H9 (cell line): Measurements from ENCODE around the gene KRTAP19-2. TPM values are rescaled to one million over a fixed set of nuclear protein-coding genes. Genes with fewer than 3 reads are reported as not detected.

ENCODE experiments used
- DNase-seq: peaks from one replicate; pipeline ENCODE4 v3.0.0-alpha.2; 2017
- H2AFZ ChIP-seq: one replicate; pipeline ENCODE4 v1.6.1; 2013; ENCODE audit warnings: mild to moderate bottlenecking, low read length, control low read depth, moderate library complexity
- H2AK5ac ChIP-seq: 2 replicates; pipeline ENCODE4 v1.6.1; 2013; ENCODE audit warnings: low read length, control low read depth, mixed read lengths; ENCODE audit not compliant: insufficient read length
- H2BK120ac ChIP-seq: one replicate; pipeline ENCODE4 v1.6.1; 2013; ENCODE audit warnings: low read depth, mild to moderate bottlenecking, low read length, control low read depth, inconsistent platforms; ENCODE audit not compliant: poor library complexity, severe bottlenecking
- H2BK12ac ChIP-seq: 2 replicates; pipeline ENCODE4 v1.6.1; 2013; ENCODE audit warnings: low read length, control low read depth, mixed read lengths, low read depth; ENCODE audit not compliant: insufficient read length
- H2BK15ac ChIP-seq: 2 replicates; pipeline ENCODE4 v1.6.1; 2013; ENCODE audit warnings: low read depth, low read length, control low read depth
- H2BK20ac ChIP-seq: one replicate; pipeline ENCODE4 v1.6.1; 2013; ENCODE audit warnings: low read depth, mild to moderate bottlenecking, low read length, control low read depth, inconsistent platforms; ENCODE audit not compliant: poor library complexity, severe bottlenecking
- H2BK5ac ChIP-seq: 2 replicates; pipeline ENCODE4 v1.6.1; 2013; ENCODE audit warnings: low read length, control low read depth, mixed read lengths; ENCODE audit not compliant: insufficient read length
- H3K14ac ChIP-seq: 2 replicates; pipeline ENCODE4 v1.6.1; 2013; ENCODE audit warnings: low read length, control low read depth; ENCODE audit not compliant: insufficient read depth
- H3K18ac ChIP-seq: 2 replicates; pipeline ENCODE4 v1.6.1; 2013; ENCODE audit warnings: low read depth, mild to moderate bottlenecking, mixed read lengths, low read length, control low read depth; ENCODE audit not compliant: insufficient read length
- H3K23ac ChIP-seq: 2 replicates; pipeline ENCODE4 v1.6.1; 2013; ENCODE audit warnings: low read length, control low read depth, mixed read lengths, low read depth; ENCODE audit not compliant: insufficient read length
- H3K23me2 ChIP-seq: 2 replicates; pipeline ENCODE4 v1.6.1; 2013; ENCODE audit warnings: low read depth, mild to moderate bottlenecking, mixed read lengths, low read length, control low read depth; ENCODE audit not compliant: insufficient read length, poor library complexity, severe bottlenecking
- H3K27ac ChIP-seq: 2 replicates; pipeline ENCODE4 v1.5.1; 2013; ENCODE audit warnings: low read length, control low read depth, mixed read lengths, low read depth; ENCODE audit not compliant: insufficient read length
- H3K27me3 ChIP-seq: 2 replicates; pipeline ENCODE4 v1.6.1; 2013; ENCODE audit warnings: low read length, control low read depth, inconsistent platforms; ENCODE audit not compliant: insufficient read depth
- H3K4ac ChIP-seq: 2 replicates; pipeline ENCODE4 v1.6.1; 2013; ENCODE audit warnings: low read depth, mild to moderate bottlenecking, control low read depth, inconsistent platforms, low read length, moderate library complexity
- H3K4me1 ChIP-seq: 2 replicates; pipeline ENCODE4 v1.6.1; 2013; ENCODE audit warnings: low read length, control low read depth, inconsistent platforms; ENCODE audit not compliant: insufficient read depth
- H3K4me2 ChIP-seq: 2 replicates; pipeline ENCODE4 v1.6.1; 2013; ENCODE audit warnings: low read length, control low read depth, mixed read lengths; ENCODE audit not compliant: insufficient read length, insufficient read depth
- H3K56ac ChIP-seq: 2 replicates; pipeline ENCODE4 v1.6.1; 2013; ENCODE audit warnings: low read depth, mild to moderate bottlenecking, mixed read lengths, low read length, control low read depth; ENCODE audit not compliant: insufficient read length
- H3K79me1 ChIP-seq: 2 replicates; pipeline ENCODE4 v1.6.1; 2013; ENCODE audit warnings: low read depth, mild to moderate bottlenecking, moderate library complexity, low read length, control low read depth, inconsistent platforms; ENCODE audit not compliant: insufficient read depth, poor library complexity, severe bottlenecking
- H3K79me2 ChIP-seq: 2 replicates; pipeline ENCODE4 v1.6.1; 2013; ENCODE audit warnings: low read length, control low read depth, inconsistent platforms; ENCODE audit not compliant: insufficient read depth
- H3K9ac ChIP-seq: 2 replicates; pipeline ENCODE4 v1.6.1; 2013; ENCODE audit warnings: low read length, control low read depth, mixed read lengths; ENCODE audit not compliant: insufficient read length; ENCODE audit errors: extremely low read depth
- H3K9me3 ChIP-seq: one replicate; pipeline ENCODE4 v1.6.1; 2013; ENCODE audit warnings: low read depth, low read length, inconsistent platforms; ENCODE audit not compliant: control insufficient read depth
- H3T11ph ChIP-seq: one replicate; pipeline ENCODE4 v1.6.1; 2013; ENCODE audit warnings: mild to moderate bottlenecking, low read length, control low read depth, inconsistent platforms
- H4K20me1 ChIP-seq: one replicate; pipeline ENCODE4 v1.6.1; 2013; ENCODE audit not compliant: control insufficient read depth, insufficient read length, insufficient read depth
- H4K5ac ChIP-seq: 2 replicates; pipeline ENCODE4 v1.6.1; 2013; ENCODE audit warnings: low read depth, mild to moderate bottlenecking, mixed read lengths, low read length, control low read depth; ENCODE audit not compliant: insufficient read length
- H4K8ac ChIP-seq: replicated peaks from 2 replicates; pipeline ENCODE4 v1.6.1; 2013; ENCODE audit warnings: low read length, control low read depth, mixed read lengths, low read depth; ENCODE audit not compliant: insufficient read length
- H4K91ac ChIP-seq: 2 replicates; pipeline ENCODE4 v1.6.1; 2013; ENCODE audit warnings: low read depth, mild to moderate bottlenecking, moderate library complexity, mixed read lengths, low read length, control low read depth; ENCODE audit not compliant: insufficient read length
- H3K27ac Mint-ChIP-seq, 3 experiments: 2 replicates in 2 of 3; 3 replicates in 1 of 3; pipeline ENCODE4 v1.8.0; 2020 to 2021; ENCODE audit warnings: mixed read lengths in 3 of 3, mild to moderate bottlenecking in 1 of 3, moderate library complexity in 1 of 3
- H3K27me3 Mint-ChIP-seq: 2 replicates; pipeline ENCODE4 v1.8.0; 2021; ENCODE audit warnings: low read depth, mild to moderate bottlenecking, moderate library complexity, mixed read lengths
- H3K36me3 Mint-ChIP-seq, 3 experiments: 2 replicates in 2 of 3; 3 replicates in 1 of 3; pipeline ENCODE4 v1.8.0; 2020 to 2021; ENCODE audit warnings: low read depth in 3 of 3, mixed read lengths in 3 of 3; ENCODE audit not compliant: insufficient read depth in 1 of 3
- H3K4me1 Mint-ChIP-seq, 2 experiments: 2 replicates each; pipeline ENCODE4 v1.8.0; 2020; ENCODE audit warnings: mixed read lengths in 2 of 2
- H3K4me3 Mint-ChIP-seq, 2 experiments: 2 replicates in 1 of 2; 3 replicates in 1 of 2; pipeline ENCODE4 v1.8.0; 2020 to 2021; ENCODE audit warnings: mild to moderate bottlenecking in 2 of 2, mixed read lengths in 2 of 2, moderate library complexity in 1 of 2
- H3K9me3 Mint-ChIP-seq, 2 experiments: 2 replicates in 1 of 2; 3 replicates in 1 of 2; pipeline ENCODE4 v1.8.0; 2020; ENCODE audit warnings: mild to moderate bottlenecking in 2 of 2, mixed read lengths in 2 of 2, moderate library complexity in 1 of 2
- WGBS: extraction: QIAGEN DNeasy Blood & Tissue Kit; methylation state at CpG from one replicate; pipeline ENCODE4 v1.1.7; 2013; ENCODE audit warnings: missing lambda C conversion rate, low lambda C conversion rate, mixed read lengths; ENCODE audit not compliant: insufficient read length; ENCODE audit errors: extremely low coverage; 5-methylcytosine and 5-hydroxymethylcytosine counted together
- total RNA-seq: library from RNA; stranded (reverse); gene quantifications from 2 replicates; pipeline ENCODE4 v1.2.1, GENCODE V29; 2021
- TF ChIP-seq, protein P1 (sequence below): fragments of 200-600 bp; sonication (generic); conservative IDR thresholded peaks from 3 replicates; pipeline ENCODE4 v1.8.0; 2021; ENCODE audit warnings: antibody characterized with exemption, mild to moderate bottlenecking

The KRTAP19-2 gene
- total RNA-seq, 1 experiment from 2014 or later: not detected

DNA sequence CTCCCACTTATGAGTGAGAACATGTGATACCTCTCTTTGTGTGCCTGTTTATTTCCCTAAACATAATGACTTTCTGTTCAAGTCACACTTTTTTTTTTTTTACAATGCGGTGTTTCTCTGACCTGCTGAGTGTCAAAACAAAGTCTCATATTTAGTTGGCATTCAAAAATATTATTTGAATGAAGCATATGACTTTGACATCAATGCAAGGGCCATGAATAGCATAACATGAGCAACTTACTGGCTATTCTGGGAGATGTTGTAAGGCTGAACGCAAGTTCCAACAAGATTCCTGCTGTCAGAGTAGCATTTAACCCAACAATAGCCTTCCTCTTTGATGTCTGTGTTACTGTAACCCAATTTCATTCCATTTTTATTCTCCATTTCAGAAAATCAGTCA lies 5.1 kb downstream of the KRTAP19-2 start:
- no peak overlapping the region for H3K18ac ChIP-seq
- H2BK5ac ChIP-seq: no peak overlapping the region
- H3K56ac ChIP-seq: no peak overlapping the region
- no peaks in the 10 kb centered on the region for H3K27me3 ChIP-seq
- TF ChIP-seq, protein P1, sequence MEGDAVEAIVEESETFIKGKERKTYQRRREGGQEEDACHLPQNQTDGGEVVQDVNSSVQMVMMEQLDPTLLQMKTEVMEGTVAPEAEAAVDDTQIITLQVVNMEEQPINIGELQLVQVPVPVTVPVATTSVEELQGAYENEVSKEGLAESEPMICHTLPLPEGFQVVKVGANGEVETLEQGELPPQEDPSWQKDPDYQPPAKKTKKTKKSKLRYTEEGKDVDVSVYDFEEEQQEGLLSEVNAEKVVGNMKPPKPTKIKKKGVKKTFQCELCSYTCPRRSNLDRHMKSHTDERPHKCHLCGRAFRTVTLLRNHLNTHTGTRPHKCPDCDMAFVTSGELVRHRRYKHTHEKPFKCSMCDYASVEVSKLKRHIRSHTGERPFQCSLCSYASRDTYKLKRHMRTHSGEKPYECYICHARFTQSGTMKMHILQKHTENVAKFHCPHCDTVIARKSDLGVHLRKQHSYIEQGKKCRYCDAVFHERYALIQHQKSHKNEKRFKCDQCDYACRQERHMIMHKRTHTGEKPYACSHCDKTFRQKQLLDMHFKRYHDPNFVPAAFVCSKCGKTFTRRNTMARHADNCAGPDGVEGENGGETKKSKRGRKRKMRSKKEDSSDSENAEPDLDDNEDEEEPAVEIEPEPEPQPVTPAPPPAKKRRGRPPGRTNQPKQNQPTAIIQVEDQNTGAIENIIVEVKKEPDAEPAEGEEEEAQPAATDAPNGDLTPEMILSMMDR: no peak
- no peak overlapping the region for H3T11ph ChIP-seq
- H2BK120ac ChIP-seq: no peak overlapping the region
- H3K23me2 ChIP-seq: no peaks in the 10 kb centered on the region
- H3K23ac ChIP-seq: no peak overlapping the region
- no peak overlapping the region for H4K8ac ChIP-seq
- no peak overlapping the region for H2AFZ ChIP-seq
- no peak overlapping the region for H3K4me3 Mint-ChIP-seq
- no peak overlapping the region for H3K9ac ChIP-seq
- no peak overlapping the region for H4K5ac ChIP-seq
- no peaks in the 10 kb centered on the region for H3K79me2 ChIP-seq
- H3K27ac Mint-ChIP-seq: no peak overlapping the region
- no peaks in the 10 kb centered on the region for H3K4me1 ChIP-seq
- no peak overlapping the region for H3K4me2 ChIP-seq
- DNase-seq: no peak
- no peak overlapping the region for H3K4ac ChIP-seq
- no peaks in the 10 kb centered on the region for H3K27me3 Mint-ChIP-seq
- H3K27ac ChIP-seq: no peak overlapping the region
- no CpG with 5 or more reads among the region's 2 CpGs for WGBS
- H3K79me1 ChIP-seq: no peaks in the 10 kb centered on the region
- H3K9me3 ChIP-seq: peaks cover 18% of the 10 kb centered on the region
- H3K36me3 Mint-ChIP-seq: peaks cover 8 to 18% (median 17%) of the 10 kb centered on the region in 3 experiments; a peak in 6 of 7 replicates
- no peaks in the 10 kb centered on the region for H4K20me1 ChIP-seq
- H3K14ac ChIP-seq: no peak overlapping the region
- H2BK12ac ChIP-seq: no peak overlapping the region
- no peak overlapping the region for H2BK20ac ChIP-seq
- no peak overlapping the region for H2AK5ac ChIP-seq
- H3K9me3 Mint-ChIP-seq: peaks cover 20 to 21% of the 10 kb centered on the region in 2 experiments
- H2BK15ac ChIP-seq: no peak overlapping the region
- no peaks in the 10 kb centered on the region for H3K4me1 Mint-ChIP-seq
- H4K91ac ChIP-seq: no peak overlapping the region
